RCC 7860 (cell line): ENCODE data around the gene LNPK.
"Not testable (repeated sequence)": the region's sequence is repeated elsewhere in the genome, so short reads cannot be mapped to it uniquely, and the experiment has no call there.

Experiments used
- DNase-seq: peaks from one replicate; pipeline ENCODE4 v3.0.0-alpha.2; 2015; ENCODE audit warnings: low spot score
- FAIRE-seq: peaks from 2 replicates; lab custom pipeline; 2012; peaks lifted over from hg19 to GRCh38; lab: Jason Lieb, UNC

LNPK gene

GRCh38 chr2:175913849-175914743 lies 88.0 kb downstream of the LNPK start:
- not testable (repeated sequence) for DNase-seq, FAIRE-seq

- FAIRE-seq, DNase-seq: not testable (repeated sequence)
Measured at GRCh38 chr2:175913267-175913666, 88.8 kb downstream of the LNPK start.

- no peak for FAIRE-seq
- no peak for DNase-seq
Measured at GRCh38 chr2:175904035-175904434, 98.0 kb downstream of the LNPK start.

- DNase-seq (no peak), FAIRE-seq (no peak)
Measured at GRCh38 chr2:175903384-175903936, 98.6 kb downstream of the LNPK start.

GRCh38 chr2:175895957-175896356 lies 106.1 kb downstream of the LNPK start:
- FAIRE-seq, DNase-seq: not testable (repeated sequence)

GRCh38 chr2:175892046-175892445 lies 110.0 kb downstream of the LNPK start:
- no peak for DNase-seq
- FAIRE-seq: no peak

GRCh38 chr2:175890636-175891242 lies 111.3 kb downstream of the LNPK start:
- no peak for FAIRE-seq

GRCh38 chr2:175889701-175890302 lies 112.3 kb downstream of the LNPK start:
- FAIRE-seq: no peak
- DNase-seq: no peak

More at GRCh38 chr2:175890636-175891242, 111.3 kb downstream of the LNPK start:
- DNase-seq: no peak

GRCh38 chr2:175887776-175888175 lies 114.3 kb downstream of the LNPK start:
- FAIRE-seq (no peak), DNase-seq (no peak)

- no peak for DNase-seq
- FAIRE-seq: no peak
Measured at GRCh38 chr2:175884697-175885393, 117.2 kb downstream of the LNPK start.

- FAIRE-seq: no peak
Measured at GRCh38 chr2:175883586-175884194, 118.4 kb downstream of the LNPK start.

GRCh38 chr2:175879679-175880078 lies 122.4 kb downstream of the LNPK start:
- DNase-seq: no peak
- FAIRE-seq: no peak

More at GRCh38 chr2:175883586-175884194, 118.4 kb downstream of the LNPK start:
- no peak for DNase-seq

GRCh38 chr2:175877845-175878544 lies 124.1 kb downstream of the LNPK start:
- DNase-seq (no peak), FAIRE-seq (no peak)

GRCh38 chr2:175874291-175874690 lies 127.8 kb downstream of the LNPK start:
- DNase-seq: no peak
- no peak for FAIRE-seq
